Tibial nerve (tissue), 4 donors: ENCODE measurements around the gene CHN1. TPM values are rescaled to one million over a fixed set of nuclear protein-coding genes. Genes with fewer than 3 reads are reported as not detected.

Experiments
- DNase-seq, 2 donors: peaks; one replicate each; pipeline ENCODE4 v3.0.0-alpha.2; 2019; ENCODE audit warnings: low spot score in 2 of 2
- H3K27ac ChIP-seq, 4 donors: fragments of 200-600 bp; sonication (generic) in 3 of 4; one replicate each; pipeline ENCODE4 v1.5.1; 2017 to 2019; ENCODE audit warnings: mild to moderate bottlenecking in 1 of 4
- H3K27me3 ChIP-seq, 2 donors: fragments of 200-600 bp; sonication (generic) in 1 of 2; one replicate each; pipeline versions ENCODE4 v1.5.1 to v1.6.0; 2017 to 2019
- H3K36me3 ChIP-seq, 3 donors: fragments of 200-600 bp; sonication (generic); one replicate each; pipeline ENCODE4 v1.5.1; 2018 to 2019
- H3K4me1 ChIP-seq, 4 donors: fragments of 200-600 bp; sonication (generic) in 3 of 4; one replicate each; pipeline ENCODE4 v1.5.1; 2017 to 2019
- H3K4me3 ChIP-seq, 4 donors: fragments of 200-600 bp; sonication (generic) in 3 of 4; one replicate each; pipeline ENCODE4 v1.5.1; 2017 to 2019; ENCODE audit warnings: mild to moderate bottlenecking in 1 of 4, moderate library complexity in 1 of 4
- H3K9me3 ChIP-seq, 4 donors: fragments of 200-600 bp; sonication (generic) in 3 of 4; one replicate each; pipeline ENCODE4 v1.5.1; 2017 to 2019
- EP300 ChIP-seq, 2 donors: sonication (generic); formaldehyde crosslinking; IDR thresholded peaks; one replicate each; pipeline ENCODE4 v1.6.1; 2017; ENCODE audit warnings: antibody characterized with exemption in 2 of 2, mild to moderate bottlenecking in 1 of 2
- POLR2A ChIP-seq, 2 donors: fragments of 450-650 bp; IDR thresholded peaks; one replicate each; pipeline ENCODE4 v1.6.1; 2017; ENCODE audit warnings: antibody characterized with exemption in 2 of 2, mild to moderate bottlenecking in 2 of 2, moderate library complexity in 2 of 2
- WGBS, 2 donors: methylation state at CpG; one replicate each; pipeline ENCODE4 v1.1.5; 2018; 5-methylcytosine and 5-hydroxymethylcytosine counted together
- total RNA-seq, 4 donors: library from RNA; depleted of rRNA; stranded (reverse); fragments of >200 nt; gene quantifications; one replicate each; pipeline ENCODE4 v1.1.0, GENCODE V29; 2016
- TF ChIP-seq, protein P1 (sequence below), 5 experiments: fragments of 200-600 bp in 3 of 5; fragments of 450-650 bp in 2 of 5; sonication (generic) in 3 of 5; IDR thresholded peaks; one replicate each; pipeline ENCODE4 v1.5.1; 2016 to 2019; ENCODE audit warnings: antibody characterized with exemption in 5 of 5, mild to moderate bottlenecking in 3 of 5, moderate library complexity in 2 of 5

CHN1 gene
- total RNA-seq, 4 donors from 2014 or later = 17.3 to 27.2 (median 23.8) TPM

DNA sequence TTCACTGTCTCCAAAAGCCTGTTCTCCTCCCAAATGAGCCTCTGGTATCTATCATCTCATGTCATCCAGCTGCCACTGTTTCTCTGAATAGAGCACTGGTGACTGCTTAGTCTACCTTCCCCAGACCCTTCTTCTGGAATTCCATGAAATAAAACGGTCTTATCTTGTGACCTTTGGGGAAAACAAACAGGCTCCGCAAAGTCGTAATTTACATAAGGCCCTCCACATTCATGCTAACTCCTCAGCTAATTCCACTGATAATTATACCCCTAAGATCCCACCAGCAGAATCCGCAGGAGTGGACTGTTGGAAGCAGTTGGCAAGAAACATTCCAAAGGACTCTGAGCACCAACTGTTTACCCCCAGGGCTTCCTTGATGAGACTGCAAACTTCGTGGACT lies 33.9 kb upstream of the CHN1 start:
- WGBS, 2 donors = 77 to 79% methylated on average over 5 of the region's 5 CpGs
- no peak for DNase-seq
- H3K36me3 ChIP-seq = no peaks in the 10 kb centered on the region
- H3K9me3 ChIP-seq = no peaks in the 10 kb centered on the region
- H3K27ac ChIP-seq = no peak overlapping the region
- peaks cover 0 to 6% (median 0%) of the 10 kb centered on the region in 4 donors for H3K4me1 ChIP-seq
- H3K4me3 ChIP-seq = no peak overlapping the region
- TF ChIP-seq, protein P1, sequence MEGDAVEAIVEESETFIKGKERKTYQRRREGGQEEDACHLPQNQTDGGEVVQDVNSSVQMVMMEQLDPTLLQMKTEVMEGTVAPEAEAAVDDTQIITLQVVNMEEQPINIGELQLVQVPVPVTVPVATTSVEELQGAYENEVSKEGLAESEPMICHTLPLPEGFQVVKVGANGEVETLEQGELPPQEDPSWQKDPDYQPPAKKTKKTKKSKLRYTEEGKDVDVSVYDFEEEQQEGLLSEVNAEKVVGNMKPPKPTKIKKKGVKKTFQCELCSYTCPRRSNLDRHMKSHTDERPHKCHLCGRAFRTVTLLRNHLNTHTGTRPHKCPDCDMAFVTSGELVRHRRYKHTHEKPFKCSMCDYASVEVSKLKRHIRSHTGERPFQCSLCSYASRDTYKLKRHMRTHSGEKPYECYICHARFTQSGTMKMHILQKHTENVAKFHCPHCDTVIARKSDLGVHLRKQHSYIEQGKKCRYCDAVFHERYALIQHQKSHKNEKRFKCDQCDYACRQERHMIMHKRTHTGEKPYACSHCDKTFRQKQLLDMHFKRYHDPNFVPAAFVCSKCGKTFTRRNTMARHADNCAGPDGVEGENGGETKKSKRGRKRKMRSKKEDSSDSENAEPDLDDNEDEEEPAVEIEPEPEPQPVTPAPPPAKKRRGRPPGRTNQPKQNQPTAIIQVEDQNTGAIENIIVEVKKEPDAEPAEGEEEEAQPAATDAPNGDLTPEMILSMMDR (IDR thresholded peaks at IDR 0.05) = no peak
- TF ChIP-seq POLR2A (IDR thresholded peaks at IDR 0.05) (no peak), EP300 (IDR thresholded peaks at IDR 0.05) (no peak)
- no peaks in the 10 kb centered on the region for H3K27me3 ChIP-seq

DNA sequence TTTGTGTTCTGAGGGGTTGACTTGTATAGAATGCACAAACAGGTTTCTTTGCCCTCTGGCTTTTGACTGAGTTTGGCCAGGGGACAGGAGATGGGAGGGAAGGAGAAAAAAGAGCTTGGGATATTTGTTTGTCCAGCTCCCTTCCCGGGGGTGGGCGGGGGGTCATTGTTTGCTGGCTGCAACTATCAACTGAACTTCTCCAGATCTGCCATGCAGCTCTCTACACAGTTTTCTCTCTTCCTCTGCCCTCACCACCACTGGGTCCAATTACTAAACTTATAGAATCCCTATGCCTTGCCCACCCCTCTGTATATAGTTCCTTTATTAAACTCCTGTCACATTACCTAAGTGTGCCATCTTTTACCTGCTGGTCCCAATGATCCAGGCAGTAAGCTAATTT lies 32.8 kb upstream of the CHN1 start:
- Histone ChIP-seq H3K27me3 (no peaks in the 10 kb centered on the region), H3K9me3 (no peaks in the 10 kb centered on the region), H3K27ac (no peak overlapping the region), H3K36me3 (no peaks in the 10 kb centered on the region), H3K4me1 (peaks cover 0 to 6% (median 0%) of the 10 kb centered on the region in 4 donors), H3K4me3 (no peak overlapping the region)
- no peak for DNase-seq
- TF ChIP-seq EP300 (IDR thresholded peaks at IDR 0.05) (no peak), POLR2A (IDR thresholded peaks at IDR 0.05) (no peak)
- TF ChIP-seq, protein P1 (IDR thresholded peaks at IDR 0.05) = no peak
- 68 to 82% methylated on average over 2 of the region's 2 CpGs for WGBS, 2 donors

DNA sequence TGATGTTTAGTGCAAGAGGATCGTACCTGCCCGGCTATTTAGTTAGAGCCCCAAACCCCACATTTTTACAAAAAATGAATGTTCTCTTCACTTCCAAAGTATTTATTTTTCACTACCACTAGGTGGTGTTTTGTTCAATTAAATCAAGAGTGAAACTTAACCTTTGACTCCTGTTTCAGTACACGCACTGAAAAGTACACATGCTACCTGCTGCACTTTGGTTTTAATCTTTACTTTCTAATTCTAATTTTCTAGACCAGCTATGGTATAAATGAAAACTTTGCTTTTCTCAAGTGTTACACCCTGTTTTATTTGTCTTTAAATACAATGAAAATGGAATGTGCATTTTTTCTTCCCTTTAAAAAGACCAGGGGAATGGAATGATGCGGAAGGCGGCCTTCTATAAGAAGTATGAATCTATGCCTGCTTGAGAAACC lies 31.4 kb upstream of the CHN1 start:
- H3K4me3 ChIP-seq = no peak overlapping the region
- no peaks in the 10 kb centered on the region for H3K36me3 ChIP-seq
- WGBS, 2 donors = 56 to 62% methylated on average over 5 of the region's 5 CpGs
- TF ChIP-seq, protein P1 (IDR thresholded peaks at IDR 0.05) = peak; percentile 17 to 46 (median 28)
- TF ChIP-seq POLR2A (IDR thresholded peaks at IDR 0.05) = no peak
- no peak for DNase-seq
- H3K9me3 ChIP-seq = no peaks in the 10 kb centered on the region
- H3K27me3 ChIP-seq = no peaks in the 10 kb centered on the region
- H3K4me1 ChIP-seq = peaks cover 0 to 6% (median 0%) of the 10 kb centered on the region in 4 donors
- no peak overlapping the region for H3K27ac ChIP-seq

DNA sequence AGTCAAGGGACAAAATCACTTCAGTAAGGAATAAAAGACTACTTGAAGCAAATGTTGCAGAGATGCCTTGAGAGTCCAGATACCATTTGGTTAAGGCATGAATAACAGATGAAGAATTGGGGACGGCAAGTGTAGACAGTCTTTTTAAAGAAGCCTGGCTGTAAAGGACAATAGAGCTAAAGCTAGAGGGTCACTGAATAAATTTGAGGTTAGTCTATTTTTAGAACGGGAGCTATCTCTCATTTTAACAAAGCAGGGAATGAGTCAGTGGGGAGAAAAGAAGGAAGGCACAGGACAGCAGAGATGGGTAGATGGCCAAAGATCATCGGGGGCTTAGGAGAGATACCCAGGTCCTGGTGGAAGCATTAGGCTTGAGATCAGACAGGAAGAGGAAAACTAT lies 30.6 kb upstream of the CHN1 start:
- H3K27ac ChIP-seq = no peak overlapping the region
- no peaks in the 10 kb centered on the region for H3K9me3 ChIP-seq
- H3K4me3 ChIP-seq = no peak overlapping the region
- H3K4me1 ChIP-seq = peaks cover 0 to 6% (median 0%) of the 10 kb centered on the region in 4 donors
- no peaks in the 10 kb centered on the region for H3K36me3 ChIP-seq
- TF ChIP-seq EP300 (IDR thresholded peaks at IDR 0.05) (no peak), POLR2A (IDR thresholded peaks at IDR 0.05) (no peak)
- TF ChIP-seq, protein P1 (IDR thresholded peaks at IDR 0.05) = no peak
- no peak for DNase-seq
- H3K27me3 ChIP-seq = no peaks in the 10 kb centered on the region
- 47 to 58% methylated on average over 3 of the region's 3 CpGs for WGBS, 2 donors

- Histone ChIP-seq H3K36me3 (no peaks in the 10 kb centered on the region), H3K27me3 (no peaks in the 10 kb centered on the region), H3K27ac (no peak overlapping the region), H3K4me3 (no peak overlapping the region), H3K4me1 (peaks cover 0 to 6% (median 0%) of the 10 kb centered on the region in 4 donors), H3K9me3 (no peaks in the 10 kb centered on the region)
- DNase-seq = no peak
- 92 to 93% methylated on average over 3 of the region's 3 CpGs for WGBS, 2 donors
- TF ChIP-seq, protein P1 (IDR thresholded peaks at IDR 0.05) = no peak
- TF ChIP-seq POLR2A (IDR thresholded peaks at IDR 0.05) (no peak), EP300 (IDR thresholded peaks at IDR 0.05) (no peak)
Observed at GRCh38 chr2:175034716-175035115, 29.5 kb upstream of the CHN1 start.
